Breast epithelium (tissue), 3 donors: Measurements from ENCODE around the gene HDAC4.

Experiments
- POLR2AphosphoS5 ChIP-seq, 3 donors: sonication (generic); formaldehyde crosslinking; IDR thresholded peaks; one replicate each; pipeline ENCODE4 v1.6.1; 2017; ENCODE audit warnings: antibody characterized with exemption in 3 of 3
- TF ChIP-seq, protein P1 (sequence below), 3 donors: fragments of 450-650 bp; IDR thresholded peaks; one replicate each; pipeline ENCODE4 v1.5.1; 2016 to 2017; ENCODE audit warnings: antibody characterized with exemption in 3 of 3, mild to moderate bottlenecking in 3 of 3, moderate library complexity in 3 of 3

DNA sequence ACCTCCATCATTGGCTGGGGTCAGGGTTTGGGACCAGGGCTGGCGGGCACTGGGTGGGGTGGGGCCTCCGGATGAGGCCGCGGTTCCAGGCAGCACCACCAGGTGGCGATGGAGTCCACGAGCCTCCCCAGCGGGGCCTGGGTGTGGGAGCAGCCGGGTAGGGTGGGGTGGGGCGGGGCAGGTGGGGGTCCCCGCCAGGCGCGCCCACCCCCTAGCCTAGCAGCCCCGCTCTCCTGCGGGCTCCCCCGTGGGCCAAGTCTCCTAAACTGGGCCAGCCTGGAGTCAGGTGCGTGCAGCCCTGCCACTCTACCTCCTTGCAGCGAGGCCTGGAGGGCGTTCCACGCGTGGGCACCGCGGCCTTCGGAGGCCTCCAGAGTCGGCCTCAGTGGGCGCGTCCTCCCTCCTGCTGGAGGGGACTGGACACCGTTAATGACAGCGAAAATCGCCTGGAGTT is 365.4 kb downstream of the HDAC4 start:
- TF ChIP-seq, protein P1, sequence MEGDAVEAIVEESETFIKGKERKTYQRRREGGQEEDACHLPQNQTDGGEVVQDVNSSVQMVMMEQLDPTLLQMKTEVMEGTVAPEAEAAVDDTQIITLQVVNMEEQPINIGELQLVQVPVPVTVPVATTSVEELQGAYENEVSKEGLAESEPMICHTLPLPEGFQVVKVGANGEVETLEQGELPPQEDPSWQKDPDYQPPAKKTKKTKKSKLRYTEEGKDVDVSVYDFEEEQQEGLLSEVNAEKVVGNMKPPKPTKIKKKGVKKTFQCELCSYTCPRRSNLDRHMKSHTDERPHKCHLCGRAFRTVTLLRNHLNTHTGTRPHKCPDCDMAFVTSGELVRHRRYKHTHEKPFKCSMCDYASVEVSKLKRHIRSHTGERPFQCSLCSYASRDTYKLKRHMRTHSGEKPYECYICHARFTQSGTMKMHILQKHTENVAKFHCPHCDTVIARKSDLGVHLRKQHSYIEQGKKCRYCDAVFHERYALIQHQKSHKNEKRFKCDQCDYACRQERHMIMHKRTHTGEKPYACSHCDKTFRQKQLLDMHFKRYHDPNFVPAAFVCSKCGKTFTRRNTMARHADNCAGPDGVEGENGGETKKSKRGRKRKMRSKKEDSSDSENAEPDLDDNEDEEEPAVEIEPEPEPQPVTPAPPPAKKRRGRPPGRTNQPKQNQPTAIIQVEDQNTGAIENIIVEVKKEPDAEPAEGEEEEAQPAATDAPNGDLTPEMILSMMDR (IDR thresholded peaks at IDR 0.05), result peak; percentile 17 to 59 (median 53)
- TF ChIP-seq POLR2AphosphoS5 (IDR thresholded peaks at IDR 0.05), result no peak
